GM12801 (cell line): ENCODE results near the gene DMRT1.

Experiments
- TF ChIP-seq, protein P1 (sequence below): IDR thresholded peaks from one replicate; pipeline ENCODE4 v1.5.1; 2011; ENCODE audit warnings: control low read depth; ENCODE audit not compliant: insufficient read length; ENCODE audit errors: extremely low read depth

The DMRT1 gene

DNA sequence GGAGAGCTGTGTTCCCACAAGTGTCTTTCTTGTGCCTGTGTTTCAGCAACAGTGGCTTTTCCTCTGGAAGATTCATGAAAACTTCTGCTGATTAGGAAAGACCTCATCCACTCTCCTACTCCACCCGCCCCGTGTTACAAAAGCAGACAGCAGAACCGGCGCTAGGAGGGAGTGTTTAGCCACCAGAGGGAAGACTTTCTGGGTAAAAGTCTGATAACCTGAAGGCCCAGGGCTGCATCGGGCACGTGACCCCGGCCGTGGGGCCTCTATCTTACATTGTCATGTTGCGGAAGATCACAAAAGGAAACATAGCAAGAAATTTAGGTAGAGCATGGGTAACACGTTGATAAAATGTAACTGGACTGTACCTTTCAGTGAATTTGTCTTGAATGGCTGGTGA lies 176.6 kb downstream of the DMRT1 start:
- TF ChIP-seq, protein P1, sequence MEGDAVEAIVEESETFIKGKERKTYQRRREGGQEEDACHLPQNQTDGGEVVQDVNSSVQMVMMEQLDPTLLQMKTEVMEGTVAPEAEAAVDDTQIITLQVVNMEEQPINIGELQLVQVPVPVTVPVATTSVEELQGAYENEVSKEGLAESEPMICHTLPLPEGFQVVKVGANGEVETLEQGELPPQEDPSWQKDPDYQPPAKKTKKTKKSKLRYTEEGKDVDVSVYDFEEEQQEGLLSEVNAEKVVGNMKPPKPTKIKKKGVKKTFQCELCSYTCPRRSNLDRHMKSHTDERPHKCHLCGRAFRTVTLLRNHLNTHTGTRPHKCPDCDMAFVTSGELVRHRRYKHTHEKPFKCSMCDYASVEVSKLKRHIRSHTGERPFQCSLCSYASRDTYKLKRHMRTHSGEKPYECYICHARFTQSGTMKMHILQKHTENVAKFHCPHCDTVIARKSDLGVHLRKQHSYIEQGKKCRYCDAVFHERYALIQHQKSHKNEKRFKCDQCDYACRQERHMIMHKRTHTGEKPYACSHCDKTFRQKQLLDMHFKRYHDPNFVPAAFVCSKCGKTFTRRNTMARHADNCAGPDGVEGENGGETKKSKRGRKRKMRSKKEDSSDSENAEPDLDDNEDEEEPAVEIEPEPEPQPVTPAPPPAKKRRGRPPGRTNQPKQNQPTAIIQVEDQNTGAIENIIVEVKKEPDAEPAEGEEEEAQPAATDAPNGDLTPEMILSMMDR, result no peak
